Left ventricle myocardium inferior (tissue), 1 donor: Measurements from ENCODE around the gene ITPRID2. TPM values are rescaled to one million over a fixed set of nuclear protein-coding genes. Genes with fewer than 3 reads are reported as not detected.

ENCODE experiments used
- DNase-seq: peaks from one replicate; pipeline ENCODE4 v3.0.0-alpha.2; 2020
- H3K27ac ChIP-seq: fragments of 200-600 bp; replicated peaks from 2 replicates; pipeline ENCODE4 v1.8.0; 2021
- H3K27me3 ChIP-seq: fragments of 200-600 bp; 2 replicates; pipeline ENCODE4 v1.8.0; 2021; ENCODE audit warnings: low read depth
- H3K36me3 ChIP-seq: fragments of 200-600 bp; 2 replicates; pipeline ENCODE4 v1.8.0; 2021
- H3K4me1 ChIP-seq: fragments of 200-600 bp; 2 replicates; pipeline ENCODE4 v1.8.0; 2021
- H3K4me3 ChIP-seq: fragments of 200-600 bp; 2 replicates; pipeline ENCODE4 v1.8.0; 2021; ENCODE audit warnings: mild to moderate bottlenecking, moderate library complexity
- H3K9me3 ChIP-seq: fragments of 200-600 bp; replicated peaks from 2 replicates; pipeline ENCODE4 v1.8.0; 2021
- CTCF ChIP-seq: fragments of 200-600 bp; IDR thresholded peaks from 2 replicates; pipeline ENCODE4 v1.8.0; 2021; ENCODE audit warnings: antibody characterized with exemption, mild to moderate bottlenecking, borderline replicate concordance
- intact Hi-C: fragments of 100-400 bp; cut with micrococcal nuclease; formaldehyde crosslinking; loops from one replicate; pipeline ENCODE4 v1.11.0; 2022
- total RNA-seq: library from RNA; stranded (reverse); fragmentation: NEBNext Ultra II Directional; extraction: Animal tissue kit (Norgen Biotek cat#: 25700); gene quantifications from one replicate; pipeline ENCODE4 v1.2.1, GENCODE V29; 2021
- donor health status: DM: no; HTN: yes; CAD: no; lungs with severe emphysema.

ITPRID2 gene
- total RNA-seq, 1 donor from 2014 or later, result 76.0 TPM

GRCh38 chr2:181946444-181947127, 55.1 kb downstream of the ITPRID2 start:
- Histone ChIP-seq H3K36me3 (no peaks in the 10 kb centered on the region), H3K4me3 (no peak overlapping the region), H3K27ac (no peak overlapping the region), H3K4me1 (no peaks in the 10 kb centered on the region), H3K27me3 (no peaks in the 10 kb centered on the region), H3K9me3 (no peaks in the 10 kb centered on the region)
- TF ChIP-seq CTCF, result no peak
- DNase-seq, result no peak
- intact Hi-C loops, result no loop called here

- H3K4me3 ChIP-seq, result no peak overlapping the region
- H3K36me3 ChIP-seq, result no peaks in the 10 kb centered on the region
- no peak overlapping the region for H3K27ac ChIP-seq
- H3K27me3 ChIP-seq, result no peaks in the 10 kb centered on the region
- intact Hi-C loops, result no loop called here
- no peak for DNase-seq
- H3K9me3 ChIP-seq, result no peaks in the 10 kb centered on the region
- H3K4me1 ChIP-seq, result no peaks in the 10 kb centered on the region
- no peak for TF ChIP-seq CTCF
These were observed 55.7 kb downstream of the ITPRID2 start for GRCh38 chr2:181947273-181947672.

- H3K27ac ChIP-seq, result no peak overlapping the region
- intact Hi-C loops, result no loop called here
- H3K36me3 ChIP-seq, result no peaks in the 10 kb centered on the region
- no peak for DNase-seq
- no peak for TF ChIP-seq CTCF
- H3K9me3 ChIP-seq, result no peaks in the 10 kb centered on the region
- H3K4me1 ChIP-seq, result no peaks in the 10 kb centered on the region
- H3K27me3 ChIP-seq, result no peaks in the 10 kb centered on the region
- H3K4me3 ChIP-seq, result no peak overlapping the region
These were observed 56.7 kb downstream of the ITPRID2 start for GRCh38 chr2:181948227-181948626.

- TF ChIP-seq CTCF, result no peak
- no peaks in the 10 kb centered on the region for H3K4me1 ChIP-seq
- DNase-seq, result no peak
- H3K9me3 ChIP-seq, result no peaks in the 10 kb centered on the region
- H3K36me3 ChIP-seq, result no peaks in the 10 kb centered on the region
- H3K27ac ChIP-seq, result no peak overlapping the region
- H3K4me3 ChIP-seq, result no peak overlapping the region
- no peaks in the 10 kb centered on the region for H3K27me3 ChIP-seq
- intact Hi-C loops, result no loop called here
These were observed 57.5 kb downstream of the ITPRID2 start for GRCh38 chr2:181949047-181949446.

GRCh38 chr2:181952404-181953226, 61.1 kb downstream of the ITPRID2 start:
- Histone ChIP-seq H3K9me3 (no peaks in the 10 kb centered on the region), H3K27me3 (no peaks in the 10 kb centered on the region), H3K4me3 (no peak overlapping the region), H3K4me1 (no peaks in the 10 kb centered on the region), H3K27ac (no peak overlapping the region), H3K36me3 (no peaks in the 10 kb centered on the region)
- intact Hi-C loops, result loop anchor here (10.0 kb wide), 1 partner anchor 208 kb away; no protein-coding TSS in a partner anchor
- DNase-seq, result no peak
- no peak for TF ChIP-seq CTCF
